ACC112 (cell line): ENCODE data around the gene DDX39B.
"Not testable (repeated sequence)": the region's sequence is repeated elsewhere in the genome, so short reads cannot be mapped to it uniquely, and the experiment has no call there.

Source experiments
- H2AFZ ChIP-seq: fragments of 200-600 bp; sonication (generic); one replicate; pipeline ENCODE4 v1.6.0; 2017; ENCODE audit warnings: antibody characterized with exemption, low read length; ENCODE audit not compliant: unreplicated experiment
- H3K27ac ChIP-seq: fragments of 200-600 bp; sonication (generic); 2 replicates; pipeline ENCODE4 v1.5.1; 2014; ENCODE audit warnings: low read depth, mild to moderate bottlenecking, antibody characterized with exemption, low read length, moderate library complexity
- H3K27me3 ChIP-seq: fragments of 200-600 bp; sonication (generic); 2 replicates; pipeline ENCODE4 v1.6.1; 2014; ENCODE audit warnings: mild to moderate bottlenecking, antibody characterized with exemption, low read length, moderate library complexity, mixed read lengths; ENCODE audit not compliant: insufficient read depth
- H3K36me3 ChIP-seq: fragments of 200-600 bp; sonication (generic); 2 replicates; pipeline ENCODE4 v1.6.1; 2016; ENCODE audit warnings: mild to moderate bottlenecking, antibody characterized with exemption, low read length, moderate library complexity, mixed read lengths; ENCODE audit not compliant: insufficient read depth
- H3K4me1 ChIP-seq: fragments of 200-600 bp; sonication (generic); one replicate; pipeline ENCODE4 v1.6.1; 2016; ENCODE audit warnings: low read length, mixed read lengths; ENCODE audit not compliant: insufficient read depth, unreplicated experiment, control insufficient read depth
- H3K4me3 ChIP-seq: fragments of 200-600 bp; sonication (generic); 2 replicates; pipeline ENCODE4 v1.5.1; 2014; ENCODE audit warnings: mild to moderate bottlenecking, low read depth, low read length
- H3K79me2 ChIP-seq: fragments of 200-600 bp; sonication (generic); one replicate; pipeline ENCODE4 v1.6.0; 2016; ENCODE audit warnings: low read length; ENCODE audit not compliant: control insufficient read depth, unreplicated experiment, insufficient read depth

Gene DDX39B

GRCh38 chr6:31541658-31542521, at the start of gene DDX39B:
Gene DDX39B (minus strand): TSS chr6:31542003. CDS start chr6:31540532, 1,471 bp downstream.
- peaks cover 54% of the 10 kb centered on the region for H3K79me2 ChIP-seq
- H3K27ac ChIP-seq, result peak within 1 kb of the TSS; percentile 97
- H2AFZ ChIP-seq, result no peak within 1 kb of the TSS
- peak within 1 kb of the TSS; percentile 82 for H3K4me3 ChIP-seq
- peaks cover 25% of the 10 kb centered on the region for H3K36me3 ChIP-seq
- H3K4me1 ChIP-seq, result peaks cover 31% of the 10 kb centered on the region
- no peaks in the 10 kb centered on the region for H3K27me3 ChIP-seq

GRCh38 chr6:31590691-31591090, 48.9 kb upstream of the DDX39B start:
- H3K4me3 ChIP-seq, H3K27ac ChIP-seq, H3K4me1 ChIP-seq, H2AFZ ChIP-seq, H3K27me3 ChIP-seq, H3K79me2 ChIP-seq, H3K36me3 ChIP-seq: not testable (repeated sequence)

GRCh38 chr6:31588871-31589650, 47.3 kb upstream of the DDX39B start:
- H3K79me2 ChIP-seq, result no peaks in the 10 kb centered on the region
- H3K36me3 ChIP-seq, result no peaks in the 10 kb centered on the region
- no peaks in the 10 kb centered on the region for H3K4me1 ChIP-seq
- H2AFZ ChIP-seq, result no peak overlapping the region
- H3K4me3 ChIP-seq, result no peak overlapping the region
- H3K27me3 ChIP-seq, result no peaks in the 10 kb centered on the region
- no peak overlapping the region for H3K27ac ChIP-seq

GRCh38 chr6:31587791-31588777, 46.3 kb upstream of the DDX39B start:
- H3K4me1 ChIP-seq, result no peaks in the 10 kb centered on the region
- H3K27me3 ChIP-seq, result no peaks in the 10 kb centered on the region
- no peak overlapping the region for H2AFZ ChIP-seq
- H3K79me2 ChIP-seq, result no peaks in the 10 kb centered on the region
- H3K36me3 ChIP-seq, result no peaks in the 10 kb centered on the region
- H3K4me3 ChIP-seq, result no peak overlapping the region
- H3K27ac ChIP-seq, result no peak overlapping the region

- Histone ChIP-seq H3K27me3 (no peaks in the 10 kb centered on the region), H3K4me3 (no peak overlapping the region), H3K4me1 (peaks cover 2% of the 10 kb centered on the region), H3K36me3 (no peaks in the 10 kb centered on the region), H3K27ac (no peak overlapping the region), H3K79me2 (no peaks in the 10 kb centered on the region), H2AFZ (no peak overlapping the region)
Observed at GRCh38 chr6:31586599-31587281, 44.9 kb upstream of the DDX39B start.

GRCh38 chr6:31586008-31586407, 44.2 kb upstream of the DDX39B start, which contains the start of gene LST1:
Gene LST1 (plus strand): TSS chr6:31586277. CDS start chr6:31587300, 1,023 bp downstream.
- Histone ChIP-seq H3K4me3 (no peak within 1 kb of the TSS), H3K79me2 (peaks cover 4% of the 10 kb centered on the region), H3K27me3 (no peaks in the 10 kb centered on the region), H3K27ac (no peak within 1 kb of the TSS), H2AFZ (no peak within 1 kb of the TSS), H3K36me3 (no peaks in the 10 kb centered on the region), H3K4me1 (peaks cover 5% of the 10 kb centered on the region)

- peaks cover 5% of the 10 kb centered on the region for H3K4me1 ChIP-seq
- no peak overlapping the region for H3K27ac ChIP-seq
- no peak overlapping the region for H3K4me3 ChIP-seq
- H3K27me3 ChIP-seq, result no peaks in the 10 kb centered on the region
- no peak overlapping the region for H2AFZ ChIP-seq
- peaks cover 4% of the 10 kb centered on the region for H3K79me2 ChIP-seq
- no peaks in the 10 kb centered on the region for H3K36me3 ChIP-seq
Observed at GRCh38 chr6:31585491-31585890, 43.7 kb upstream of the DDX39B start.

- peak within 1 kb of the TSS; percentile 97 for H2AFZ ChIP-seq
- no peak within 1 kb of the TSS for H3K27ac ChIP-seq
- peaks cover 4% of the 10 kb centered on the region for H3K79me2 ChIP-seq
- peak within 1 kb of the TSS; percentile 98 for H3K4me3 ChIP-seq
- no peaks in the 10 kb centered on the region for H3K27me3 ChIP-seq
- peaks cover 5% of the 10 kb centered on the region for H3K4me1 ChIP-seq
- no peaks in the 10 kb centered on the region for H3K36me3 ChIP-seq
Observed at GRCh38 chr6:31582230-31582643, 40.4 kb upstream of the DDX39B start, which contains the start of gene LTB. Gene LTB (minus strand): TSS chr6:31582424. CDS start chr6:31582417, 7 bp downstream.

GRCh38 chr6:31581434-31582229, 39.8 kb upstream of the DDX39B start:
- Histone ChIP-seq H3K4me3 (peak overlapping the region; percentile 98), H3K79me2 (peaks cover 4% of the 10 kb centered on the region), H3K27me3 (no peaks in the 10 kb centered on the region), H2AFZ (peak overlapping the region; percentile 97), H3K4me1 (peaks cover 5% of the 10 kb centered on the region), H3K27ac (no peak overlapping the region), H3K36me3 (no peaks in the 10 kb centered on the region)
